Adrenal gland (tissue), 5 donors: ENCODE data around the gene ZPBP2.

Source experiments
- POLR2A ChIP-seq, 2 donors: fragments of 450-650 bp; IDR thresholded peaks; one replicate each; pipeline ENCODE4 v1.6.1; 2017; ENCODE audit warnings: antibody characterized with exemption in 2 of 2, mild to moderate bottlenecking in 2 of 2, moderate library complexity in 1 of 2
- TF ChIP-seq, protein P1 (sequence below), 6 experiments: fragments of 450-650 bp in 4 of 6; fragments of 200-600 bp in 2 of 6; sonication (generic) in 1 of 6; IDR thresholded peaks; 1 replicate in 5 of 6; 2 replicates in 1 of 6; pipeline versions ENCODE4 v1.5.1 to v1.8.0; 2016 to 2021; ENCODE audit warnings: antibody characterized with exemption in 6 of 6, mild to moderate bottlenecking in 2 of 6, moderate library complexity in 1 of 6
- donor health status: DM: no; HTN: no; CAD: no.

DNA sequence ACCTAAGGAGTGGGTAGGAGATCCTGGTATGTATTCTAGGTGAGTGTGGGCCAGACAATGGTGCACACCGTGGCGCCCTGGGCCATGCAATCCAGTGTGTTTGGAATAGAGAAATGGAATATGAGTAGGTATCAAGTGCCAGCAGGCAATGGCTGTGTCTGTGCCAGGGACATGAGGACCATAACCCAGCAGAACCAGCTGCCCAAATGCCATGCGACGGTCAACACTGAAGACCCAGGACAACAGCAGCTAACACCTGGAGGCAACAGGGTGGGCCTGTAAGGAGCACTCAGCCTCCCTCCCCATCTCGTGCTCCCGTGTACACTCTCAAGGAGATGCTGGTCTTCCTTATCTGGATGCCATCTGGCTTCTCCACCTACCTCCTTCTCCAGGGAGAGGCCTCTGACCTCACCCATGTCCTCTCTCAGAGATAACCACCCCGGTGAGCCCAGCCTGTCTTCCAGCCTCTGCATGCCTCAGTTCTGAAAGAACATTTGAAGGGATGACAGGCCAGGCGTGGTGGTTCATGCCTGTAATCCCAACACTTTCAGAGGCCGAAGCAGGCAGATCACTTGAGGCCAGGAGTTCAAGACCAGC lies 51.2 kb downstream of the ZPBP2 start:
- TF ChIP-seq, protein P1, sequence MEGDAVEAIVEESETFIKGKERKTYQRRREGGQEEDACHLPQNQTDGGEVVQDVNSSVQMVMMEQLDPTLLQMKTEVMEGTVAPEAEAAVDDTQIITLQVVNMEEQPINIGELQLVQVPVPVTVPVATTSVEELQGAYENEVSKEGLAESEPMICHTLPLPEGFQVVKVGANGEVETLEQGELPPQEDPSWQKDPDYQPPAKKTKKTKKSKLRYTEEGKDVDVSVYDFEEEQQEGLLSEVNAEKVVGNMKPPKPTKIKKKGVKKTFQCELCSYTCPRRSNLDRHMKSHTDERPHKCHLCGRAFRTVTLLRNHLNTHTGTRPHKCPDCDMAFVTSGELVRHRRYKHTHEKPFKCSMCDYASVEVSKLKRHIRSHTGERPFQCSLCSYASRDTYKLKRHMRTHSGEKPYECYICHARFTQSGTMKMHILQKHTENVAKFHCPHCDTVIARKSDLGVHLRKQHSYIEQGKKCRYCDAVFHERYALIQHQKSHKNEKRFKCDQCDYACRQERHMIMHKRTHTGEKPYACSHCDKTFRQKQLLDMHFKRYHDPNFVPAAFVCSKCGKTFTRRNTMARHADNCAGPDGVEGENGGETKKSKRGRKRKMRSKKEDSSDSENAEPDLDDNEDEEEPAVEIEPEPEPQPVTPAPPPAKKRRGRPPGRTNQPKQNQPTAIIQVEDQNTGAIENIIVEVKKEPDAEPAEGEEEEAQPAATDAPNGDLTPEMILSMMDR (IDR thresholded peaks at IDR 0.05) = no peak
- no peak for TF ChIP-seq POLR2A (IDR thresholded peaks at IDR 0.05)
